ENCODE data around the gene SETDB1. TPM values are rescaled to one million over a fixed set of nuclear protein-coding genes. Genes with fewer than 3 reads are reported as not detected.

Gene SETDB1
- total RNA-seq, 1 donor from 2014 or later: 47.5 TPM

DNA sequence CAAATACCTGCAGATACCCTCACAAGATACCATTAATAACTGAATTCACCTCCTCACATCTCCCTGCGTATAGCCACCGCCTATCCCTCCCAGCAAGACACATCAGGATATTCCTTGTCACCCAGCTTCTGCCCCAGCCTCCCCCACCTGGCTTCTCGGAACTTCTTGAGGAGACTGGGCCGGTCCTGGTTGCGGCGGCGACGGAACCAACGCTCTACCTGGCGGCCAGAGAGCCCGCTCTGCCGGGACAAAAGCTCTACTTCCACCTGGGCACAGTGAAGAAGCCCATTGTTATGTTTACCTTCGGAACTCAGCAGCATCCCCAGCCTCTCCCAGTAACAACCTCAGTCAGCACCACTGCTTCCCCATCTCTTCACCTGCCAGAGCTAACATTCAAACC lies 41.8 kb downstream of the SETDB1 start:
- no peaks in the 10 kb centered on the region for H3K9me3 ChIP-seq
- H3K4me1 ChIP-seq: peaks cover 43% of the 10 kb centered on the region
- TF ChIP-seq, protein P1, sequence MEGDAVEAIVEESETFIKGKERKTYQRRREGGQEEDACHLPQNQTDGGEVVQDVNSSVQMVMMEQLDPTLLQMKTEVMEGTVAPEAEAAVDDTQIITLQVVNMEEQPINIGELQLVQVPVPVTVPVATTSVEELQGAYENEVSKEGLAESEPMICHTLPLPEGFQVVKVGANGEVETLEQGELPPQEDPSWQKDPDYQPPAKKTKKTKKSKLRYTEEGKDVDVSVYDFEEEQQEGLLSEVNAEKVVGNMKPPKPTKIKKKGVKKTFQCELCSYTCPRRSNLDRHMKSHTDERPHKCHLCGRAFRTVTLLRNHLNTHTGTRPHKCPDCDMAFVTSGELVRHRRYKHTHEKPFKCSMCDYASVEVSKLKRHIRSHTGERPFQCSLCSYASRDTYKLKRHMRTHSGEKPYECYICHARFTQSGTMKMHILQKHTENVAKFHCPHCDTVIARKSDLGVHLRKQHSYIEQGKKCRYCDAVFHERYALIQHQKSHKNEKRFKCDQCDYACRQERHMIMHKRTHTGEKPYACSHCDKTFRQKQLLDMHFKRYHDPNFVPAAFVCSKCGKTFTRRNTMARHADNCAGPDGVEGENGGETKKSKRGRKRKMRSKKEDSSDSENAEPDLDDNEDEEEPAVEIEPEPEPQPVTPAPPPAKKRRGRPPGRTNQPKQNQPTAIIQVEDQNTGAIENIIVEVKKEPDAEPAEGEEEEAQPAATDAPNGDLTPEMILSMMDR (IDR thresholded peaks at IDR 0.05): no peak
- peaks cover 63% of the 10 kb centered on the region for H3K36me3 ChIP-seq
- no peak overlapping the region for H3K4me3 ChIP-seq
- no peaks in the 10 kb centered on the region for H3K27me3 ChIP-seq (ENCODE audit: low read depth)
- intact Hi-C loops (cut with DNase I): no loop called here
- ATAC-seq: no peak
- no peak overlapping the region for H3K27ac ChIP-seq
- DNase-seq: no peak

DNA sequence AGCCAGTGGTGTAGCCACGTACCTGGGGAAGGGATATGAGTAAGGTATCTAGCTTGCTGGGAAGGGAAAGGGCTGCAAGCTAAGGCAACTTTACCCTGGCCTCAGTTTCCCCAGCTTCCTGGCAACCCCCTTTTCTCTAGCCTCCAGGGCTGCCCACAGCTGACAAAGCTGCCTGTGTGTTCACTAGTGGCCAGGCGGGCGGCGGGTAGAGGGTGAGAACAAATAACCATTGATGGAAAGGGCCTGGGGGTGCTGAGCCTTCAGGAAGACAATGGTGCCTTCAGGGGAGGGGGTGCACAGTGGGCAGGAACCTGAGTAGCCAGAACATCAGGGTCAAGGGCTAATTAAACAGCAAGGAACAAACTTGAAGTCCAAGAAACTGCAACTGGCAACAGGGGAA lies 42.3 kb downstream of the SETDB1 start:
- Histone ChIP-seq H3K36me3 (peaks cover 57% of the 10 kb centered on the region), H3K27me3 (ENCODE audit: low read depth) (no peaks in the 10 kb centered on the region), H3K27ac (no peak overlapping the region), H3K4me1 (peaks cover 48% of the 10 kb centered on the region), H3K9me3 (no peaks in the 10 kb centered on the region), H3K4me3 (no peak overlapping the region)
- TF ChIP-seq, protein P1 (IDR thresholded peaks at IDR 0.05): no peak
- no peak for DNase-seq
- intact Hi-C loops (cut with DNase I): no loop called here
- no peak for ATAC-seq

DNA sequence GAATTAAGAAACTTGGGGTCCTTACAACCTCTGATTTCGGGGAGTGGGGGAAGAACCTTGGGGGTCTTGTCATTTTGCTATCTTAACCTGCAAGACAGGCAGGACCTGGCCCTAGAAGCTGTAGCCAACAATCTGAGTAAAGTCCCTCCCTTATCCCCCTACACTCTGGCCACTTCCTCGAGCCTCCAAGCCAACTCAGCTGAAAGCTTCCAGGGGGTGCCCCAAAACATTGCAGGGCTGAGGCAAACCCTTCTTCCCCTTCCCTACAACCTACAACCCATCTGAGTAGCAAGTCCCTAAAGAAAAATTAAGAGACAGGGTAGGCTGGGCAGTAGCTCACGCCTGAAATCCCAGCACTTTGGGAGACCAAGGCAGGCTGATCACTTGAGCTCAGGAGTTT lies 43.5 kb downstream of the SETDB1 start:
- Histone ChIP-seq H3K36me3 (peaks cover 46% of the 10 kb centered on the region), H3K4me3 (no peak overlapping the region), H3K4me1 (peaks cover 51% of the 10 kb centered on the region), H3K27ac (no peak overlapping the region), H3K27me3 (ENCODE audit: low read depth) (no peaks in the 10 kb centered on the region), H3K9me3 (no peaks in the 10 kb centered on the region)
- TF ChIP-seq, protein P1 (IDR thresholded peaks at IDR 0.05): no peak
- intact Hi-C loops (cut with DNase I): no loop called here
- no peak for ATAC-seq
- no peak for DNase-seq

- TF ChIP-seq, protein P1 (IDR thresholded peaks at IDR 0.05): no peak
- no peaks in the 10 kb centered on the region for H3K9me3 ChIP-seq
- H3K4me3 ChIP-seq: peak overlapping the region; percentile 29
- no peaks in the 10 kb centered on the region for H3K27me3 ChIP-seq (ENCODE audit: low read depth)
- peak; percentile 80 to 83 for ATAC-seq
- peak; percentile 89 for DNase-seq
- intact Hi-C loops (cut with DNase I): no loop called here
- H3K27ac ChIP-seq: peak overlapping the region; percentile 93
- peaks cover 32% of the 10 kb centered on the region for H3K36me3 ChIP-seq
- peaks cover 61% of the 10 kb centered on the region for H3K4me1 ChIP-seq
Measured at GRCh38 chr1:150970808-150971582, 44.8 kb downstream of the SETDB1 start.

GRCh38 chr1:150971583-150972416 lies 45.6 kb downstream of the SETDB1 start:
- Histone ChIP-seq H3K4me3 (peak overlapping the region; percentile 89), H3K36me3 (peaks cover 24% of the 10 kb centered on the region), H3K27me3 (ENCODE audit: low read depth) (no peaks in the 10 kb centered on the region), H3K4me1 (peaks cover 69% of the 10 kb centered on the region), H3K9me3 (no peaks in the 10 kb centered on the region), H3K27ac (peak overlapping the region; percentile 93)
- DNase-seq (no peak), ATAC-seq (peak in 1 of 2 donors; percentile 0)
- TF ChIP-seq, protein P1 (IDR thresholded peaks at IDR 0.05): no peak
- intact Hi-C loops (cut with DNase I): no loop called here
